Stimulated activated CD4-positive, alpha-beta T cell treated with anti-CD3 and anti-CD28 coated beads, Interleukin-15, amount 100 ng/mL, for 1 hour (primary cell): ENCODE results near the gene ZNF407.

ENCODE experiments used
- DNase-seq, 2 donors: peaks; one replicate each; pipeline ENCODE4 v3.0.0-alpha.2; 2020; ENCODE audit warnings: low read depth in 1 of 2, low spot score in 1 of 2

Gene ZNF407

GRCh38 chr18:75041586-75041985 lies 443.9 kb downstream of the ZNF407 start:
- no peak for DNase-seq

- DNase-seq, result no peak
Measured at GRCh38 chr18:75043478-75043877, 445.8 kb downstream of the ZNF407 start.

GRCh38 chr18:75044296-75044695 lies 446.6 kb downstream of the ZNF407 start:
- DNase-seq, result no peak

GRCh38 chr18:75044791-75045190 lies 447.1 kb downstream of the ZNF407 start:
- no peak for DNase-seq

GRCh38 chr18:75045272-75045671 lies 447.6 kb downstream of the ZNF407 start:
- no peak for DNase-seq

- no peak for DNase-seq
Measured at GRCh38 chr18:75047240-75047961, 449.7 kb downstream of the ZNF407 start.

- no peak for DNase-seq
Measured at GRCh38 chr18:75048776-75049454, 451.2 kb downstream of the ZNF407 start.

GRCh38 chr18:75049455-75049789 lies 451.8 kb downstream of the ZNF407 start:
- DNase-seq, result no peak

GRCh38 chr18:75051757-75052156 lies 454.1 kb downstream of the ZNF407 start:
- DNase-seq, result no peak

- DNase-seq, result no peak
Measured at GRCh38 chr18:75052475-75052874, 454.8 kb downstream of the ZNF407 start.

- DNase-seq, result no peak
Measured at GRCh38 chr18:75053028-75053629, 455.5 kb downstream of the ZNF407 start.

GRCh38 chr18:75054046-75054445 lies 456.4 kb downstream of the ZNF407 start:
- no peak for DNase-seq

- DNase-seq, result no peak
Measured at GRCh38 chr18:75054611-75055010, 456.9 kb downstream of the ZNF407 start.

GRCh38 chr18:75057169-75057960 lies 459.7 kb downstream of the ZNF407 start:
- DNase-seq, result no peak

GRCh38 chr18:75060185-75060584 lies 462.5 kb downstream of the ZNF407 start:
- DNase-seq, result no peak

GRCh38 chr18:75062297-75062886 lies 464.7 kb downstream of the ZNF407 start:
- DNase-seq, result no peak

- no peak for DNase-seq
Measured at GRCh38 chr18:75063196-75063595, 465.5 kb downstream of the ZNF407 start.

- no peak for DNase-seq
Measured at GRCh38 chr18:75063615-75064512, 466.2 kb downstream of the ZNF407 start.

GRCh38 chr18:75064513-75064905 lies 466.8 kb downstream of the ZNF407 start:
- no peak for DNase-seq

GRCh38 chr18:75065251-75066000 lies 467.8 kb downstream of the ZNF407 start:
- no peak for DNase-seq
